ENCODE results near the gene KRTAP12-2. TPM values are rescaled to one million over a fixed set of nuclear protein-coding genes. Genes with fewer than 3 reads are reported as not detected.
"Not testable (repeated sequence)": the region's sequence is repeated elsewhere in the genome, so short reads cannot be mapped to it uniquely, and the experiment has no call there.

KRTAP12-2 gene
- total RNA-seq, 2 donors from 2014 or later: not detected

DNA sequence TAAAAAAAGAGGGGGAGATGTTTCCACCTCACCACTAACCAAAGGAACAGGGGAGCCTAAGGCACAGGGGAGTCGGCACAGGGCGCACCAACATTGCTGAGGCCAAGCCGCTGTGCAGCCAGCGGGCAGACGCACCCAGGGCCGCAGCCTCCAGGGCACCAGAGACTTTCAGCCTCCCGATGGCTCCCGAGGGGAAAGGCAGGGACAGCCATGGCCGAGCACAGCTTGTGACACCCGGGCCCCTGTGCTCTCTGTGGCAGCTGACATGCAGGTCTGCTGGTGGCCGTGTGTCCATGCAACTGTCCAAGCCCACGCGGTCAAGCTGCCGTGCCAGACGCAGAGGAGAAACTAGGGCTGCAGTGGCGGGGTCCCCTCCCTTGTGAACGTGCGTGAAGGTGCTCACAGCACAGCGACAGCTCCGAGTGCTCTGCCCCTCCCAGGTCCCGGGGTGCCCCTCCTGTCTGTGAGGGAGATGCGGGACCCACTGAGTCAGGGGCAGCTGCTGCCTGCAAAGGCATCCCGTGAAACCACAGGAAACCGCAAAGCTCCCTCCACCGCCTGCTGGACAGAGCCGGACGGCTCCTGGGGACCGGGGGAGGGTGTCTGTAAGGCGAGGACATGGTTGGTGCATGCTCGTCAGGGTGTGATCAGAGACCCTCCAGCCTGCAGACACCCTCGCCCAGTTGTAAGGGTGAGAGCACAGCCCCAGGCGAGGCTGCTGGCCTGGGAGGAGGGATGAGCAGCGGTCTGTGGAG is 18.0 kb downstream of the KRTAP12-2 start:
- 92 to 94% methylated on average over 19 to 33 of the region's 33 CpGs for WGBS, 2 experiments (ENCODE audit: insufficient coverage in 1 of 2, insufficient read length in 1 of 2)
- Histone ChIP-seq H3K4me3 (ENCODE audit: low read length) (no peak overlapping the region), H3K9ac (ENCODE audit: extremely low read depth, low read length, poor library complexity, severe bottlenecking) (no peak overlapping the region), H3K9me3 (ENCODE audit: control insufficient read depth, low read length) (peaks cover 19% of the 10 kb centered on the region), H3K27ac (ENCODE audit: low read depth, low read length) (no peak overlapping the region), H3K27me3 (ENCODE audit: control insufficient read depth, insufficient read depth, low read length, poor library complexity, severe bottlenecking) (no peaks in the 10 kb centered on the region), H3K4me1 (ENCODE audit: control insufficient read depth, insufficient read depth, low read length) (no peaks in the 10 kb centered on the region), H3K36me3 (ENCODE audit: control insufficient read depth, insufficient read depth, low read length) (no peaks in the 10 kb centered on the region)
- Mint-ChIP-seq H3K9me3 (peaks cover 25% of the 10 kb centered on the region), H3K4me1 (peaks cover 7% of the 10 kb centered on the region), H3K27me3 (ENCODE audit: insufficient read depth) (peaks cover 5% of the 10 kb centered on the region), H3K4me3 (no peak overlapping the region), H3K27ac (no peak overlapping the region), H3K36me3 (ENCODE audit: low read depth) (peaks cover 4% of the 10 kb centered on the region)
- DNase-seq: no peak
- TF ChIP-seq CTCF (conservative IDR thresholded peaks at IDR 0.05): no peak

DNA sequence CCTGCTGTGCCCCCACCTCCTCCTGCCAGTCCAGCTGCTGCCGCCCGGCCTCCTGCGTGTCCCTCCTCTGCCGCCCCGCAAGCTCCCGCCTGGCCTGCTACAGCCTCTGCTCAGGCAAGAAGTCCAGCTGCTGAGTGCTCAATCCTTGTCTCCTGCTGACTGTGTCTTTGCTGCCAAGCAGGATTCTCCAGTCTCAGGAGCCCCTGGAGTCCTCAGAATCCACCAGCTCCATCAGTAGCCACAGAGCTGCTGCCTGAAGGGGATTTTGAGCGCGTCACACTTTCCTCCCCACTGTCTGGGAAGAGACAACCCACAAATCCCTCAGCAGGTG is 19.5 kb downstream of the KRTAP12-2 start:
- peaks cover 7% of the 10 kb centered on the region for H3K4me1 Mint-ChIP-seq
- no peak overlapping the region for H3K9ac ChIP-seq (ENCODE audit: extremely low read depth, low read length, poor library complexity, severe bottlenecking)
- H3K27me3 ChIP-seq (ENCODE audit: control insufficient read depth, insufficient read depth, low read length, poor library complexity, severe bottlenecking): no peaks in the 10 kb centered on the region
- peaks cover 32% of the 10 kb centered on the region for H3K9me3 Mint-ChIP-seq
- no peaks in the 10 kb centered on the region for H3K4me1 ChIP-seq (ENCODE audit: control insufficient read depth, insufficient read depth, low read length)
- DNase-seq: no peak
- peak overlapping the region; percentile 46 for H3K27ac Mint-ChIP-seq
- no peak for TF ChIP-seq CTCF (conservative IDR thresholded peaks at IDR 0.05)
- H3K36me3 ChIP-seq (ENCODE audit: control insufficient read depth, insufficient read depth, low read length): no peaks in the 10 kb centered on the region
- WGBS, 2 experiments (ENCODE audit: insufficient coverage in 1 of 2, insufficient read length in 1 of 2): 69 to 90% methylated on average over 5 to 8 of the region's 8 CpGs
- H3K4me3 ChIP-seq (ENCODE audit: low read length): no peak overlapping the region
- H3K36me3 Mint-ChIP-seq (ENCODE audit: low read depth): peaks cover 4% of the 10 kb centered on the region
- peaks cover 3% of the 10 kb centered on the region for H3K27me3 Mint-ChIP-seq (ENCODE audit: insufficient read depth)
- H3K27ac ChIP-seq (ENCODE audit: low read depth, low read length): peak overlapping the region; percentile 44
- peaks cover 22% of the 10 kb centered on the region for H3K9me3 ChIP-seq (ENCODE audit: control insufficient read depth, low read length)
- H3K4me3 Mint-ChIP-seq: no peak overlapping the region

DNA sequence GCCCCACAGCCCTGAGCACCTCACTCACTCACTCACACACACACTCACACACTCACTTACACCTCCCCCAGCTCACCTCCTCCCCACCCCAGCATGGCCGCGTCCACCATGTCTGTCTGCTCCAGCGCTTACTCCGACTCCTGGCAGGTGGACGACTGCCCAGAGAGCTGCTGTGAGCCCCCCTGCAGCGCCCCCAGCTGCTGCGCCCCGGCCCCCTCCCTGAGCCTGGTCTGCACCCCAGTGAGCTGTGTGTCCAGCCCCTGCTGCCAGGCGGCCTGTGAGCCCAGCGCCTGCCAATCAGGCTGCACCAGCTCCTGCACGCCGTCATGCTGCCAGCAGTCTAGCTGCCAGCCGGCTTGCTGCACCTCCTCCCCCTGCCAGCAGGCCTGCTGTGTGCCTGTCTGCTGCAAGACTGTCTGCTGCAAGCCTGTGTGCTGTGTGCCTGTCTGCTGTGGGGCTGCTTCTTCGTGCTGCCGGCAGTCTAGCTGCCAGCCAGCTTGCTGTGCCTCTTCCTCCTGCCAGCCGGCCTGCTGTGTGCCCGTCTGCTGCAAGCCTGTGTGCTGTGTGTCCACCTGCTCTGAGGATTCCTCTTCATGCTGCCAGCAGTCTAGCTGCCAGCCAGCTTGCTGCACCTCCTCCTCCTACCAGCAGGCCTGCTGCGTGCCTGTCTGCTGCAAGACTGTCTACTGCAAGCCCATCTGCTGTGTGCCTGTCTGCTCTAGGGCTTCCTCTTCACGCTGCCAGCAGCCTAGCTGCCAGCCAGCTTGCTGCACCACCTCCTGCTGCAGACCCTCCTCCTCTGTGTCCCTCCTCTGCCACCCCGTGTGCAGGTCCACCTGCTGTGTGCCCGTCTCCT is 20.1 kb downstream of the KRTAP12-2 start, which contains the start of gene KRTAP10-11:
Gene KRTAP10-11 (plus strand): TSS at position 49 of the 856 bp plus-strand sequence. CDS start 45 bp downstream, at position 94.
- not testable (repeated sequence) for H3K4me3 Mint-ChIP-seq; DNase-seq; H3K36me3 Mint-ChIP-seq (ENCODE audit: low read depth); H3K36me3 ChIP-seq (ENCODE audit: control insufficient read depth, insufficient read depth, low read length); H3K27me3 ChIP-seq (ENCODE audit: control insufficient read depth, insufficient read depth, low read length, poor library complexity, severe bottlenecking); H3K4me1 ChIP-seq (ENCODE audit: control insufficient read depth, insufficient read depth, low read length); H3K27me3 Mint-ChIP-seq (ENCODE audit: insufficient read depth); H3K4me1 Mint-ChIP-seq; H3K4me3 ChIP-seq (ENCODE audit: low read length); H3K9ac ChIP-seq (ENCODE audit: extremely low read depth, low read length, poor library complexity, severe bottlenecking)
- 87 to 91% methylated on average over 7 to 21 of the region's 21 CpGs for WGBS, 2 experiments (ENCODE audit: insufficient coverage in 1 of 2, insufficient read length in 1 of 2)
- H3K27ac ChIP-seq (ENCODE audit: low read depth, low read length): peak within 1 kb of the TSS; percentile 44
- H3K9me3 Mint-ChIP-seq: peaks cover 36% of the 10 kb centered on the region
- peak; percentile 23 for TF ChIP-seq CTCF (conservative IDR thresholded peaks at IDR 0.05)
- H3K9me3 ChIP-seq (ENCODE audit: control insufficient read depth, low read length): peaks cover 22% of the 10 kb centered on the region
- peak within 1 kb of the TSS; percentile 46 for H3K27ac Mint-ChIP-seq
